Measurements from ENCODE around the gene RASAL2.

RASAL2 gene

DNA sequence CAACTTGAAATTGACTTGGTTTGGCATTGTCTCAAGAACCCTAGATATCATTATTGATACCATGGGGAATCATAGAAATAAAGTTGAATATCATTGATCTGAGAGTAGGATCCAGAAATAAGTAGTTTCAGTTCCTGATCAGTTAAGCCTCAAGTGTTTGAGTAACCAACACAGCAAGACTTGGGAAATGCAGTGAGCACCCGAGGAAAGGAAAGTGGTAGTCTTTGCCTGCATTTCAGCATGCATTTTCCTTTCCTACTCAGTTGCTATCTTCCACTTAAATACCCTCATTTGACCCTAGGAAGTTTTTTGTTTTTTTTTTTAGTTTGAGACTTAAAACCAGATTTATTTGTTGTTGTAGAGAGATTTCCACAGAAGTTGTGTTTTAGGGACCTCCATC is 383.9 kb downstream of the RASAL2 start:
- H2AFZ ChIP-seq (ENCODE audit: low read depth, low read length, severe bottlenecking) = no peak overlapping the region
- H3K36me3 ChIP-seq (ENCODE audit: low read length) = no peaks in the 10 kb centered on the region
- no peak overlapping the region for H3K9ac ChIP-seq (ENCODE audit: low read length)
- H4K20me1 ChIP-seq (ENCODE audit: low read depth, low read length) = no peaks in the 10 kb centered on the region
- no peaks in the 10 kb centered on the region for H3K9me2 ChIP-seq (replicated peaks; ENCODE audit: insufficient read depth, low read length)
- H3K4me3 ChIP-seq (ENCODE audit: insufficient read depth, low read length, poor library complexity, severe bottlenecking) = no peak overlapping the region
- H3K4me2 ChIP-seq (ENCODE audit: low read depth, low read length, poor library complexity, severe bottlenecking) = no peak overlapping the region
- no peaks in the 10 kb centered on the region for H3K9me3 ChIP-seq (ENCODE audit: insufficient read depth, low read length)
- H3K27me3 ChIP-seq (ENCODE audit: low read length) = no peaks in the 10 kb centered on the region
- no peak overlapping the region for H3K27ac ChIP-seq (ENCODE audit: low read depth, low read length)
- no peaks in the 10 kb centered on the region for H3F3A ChIP-seq (ENCODE audit: insufficient read depth)
- TF ChIP-seq, protein P1, sequence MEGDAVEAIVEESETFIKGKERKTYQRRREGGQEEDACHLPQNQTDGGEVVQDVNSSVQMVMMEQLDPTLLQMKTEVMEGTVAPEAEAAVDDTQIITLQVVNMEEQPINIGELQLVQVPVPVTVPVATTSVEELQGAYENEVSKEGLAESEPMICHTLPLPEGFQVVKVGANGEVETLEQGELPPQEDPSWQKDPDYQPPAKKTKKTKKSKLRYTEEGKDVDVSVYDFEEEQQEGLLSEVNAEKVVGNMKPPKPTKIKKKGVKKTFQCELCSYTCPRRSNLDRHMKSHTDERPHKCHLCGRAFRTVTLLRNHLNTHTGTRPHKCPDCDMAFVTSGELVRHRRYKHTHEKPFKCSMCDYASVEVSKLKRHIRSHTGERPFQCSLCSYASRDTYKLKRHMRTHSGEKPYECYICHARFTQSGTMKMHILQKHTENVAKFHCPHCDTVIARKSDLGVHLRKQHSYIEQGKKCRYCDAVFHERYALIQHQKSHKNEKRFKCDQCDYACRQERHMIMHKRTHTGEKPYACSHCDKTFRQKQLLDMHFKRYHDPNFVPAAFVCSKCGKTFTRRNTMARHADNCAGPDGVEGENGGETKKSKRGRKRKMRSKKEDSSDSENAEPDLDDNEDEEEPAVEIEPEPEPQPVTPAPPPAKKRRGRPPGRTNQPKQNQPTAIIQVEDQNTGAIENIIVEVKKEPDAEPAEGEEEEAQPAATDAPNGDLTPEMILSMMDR (IDR thresholded peaks at IDR 0.05; ENCODE audit: insufficient read depth, low read length, poor library complexity, severe bottlenecking) = no peak
- no peak for TF ChIP-seq EZH2phosphoT487 (conservative IDR thresholded peaks at IDR 0.05; ENCODE audit: low read length)
- H3K79me2 ChIP-seq (ENCODE audit: insufficient read depth, low read length) = no peaks in the 10 kb centered on the region

DNA sequence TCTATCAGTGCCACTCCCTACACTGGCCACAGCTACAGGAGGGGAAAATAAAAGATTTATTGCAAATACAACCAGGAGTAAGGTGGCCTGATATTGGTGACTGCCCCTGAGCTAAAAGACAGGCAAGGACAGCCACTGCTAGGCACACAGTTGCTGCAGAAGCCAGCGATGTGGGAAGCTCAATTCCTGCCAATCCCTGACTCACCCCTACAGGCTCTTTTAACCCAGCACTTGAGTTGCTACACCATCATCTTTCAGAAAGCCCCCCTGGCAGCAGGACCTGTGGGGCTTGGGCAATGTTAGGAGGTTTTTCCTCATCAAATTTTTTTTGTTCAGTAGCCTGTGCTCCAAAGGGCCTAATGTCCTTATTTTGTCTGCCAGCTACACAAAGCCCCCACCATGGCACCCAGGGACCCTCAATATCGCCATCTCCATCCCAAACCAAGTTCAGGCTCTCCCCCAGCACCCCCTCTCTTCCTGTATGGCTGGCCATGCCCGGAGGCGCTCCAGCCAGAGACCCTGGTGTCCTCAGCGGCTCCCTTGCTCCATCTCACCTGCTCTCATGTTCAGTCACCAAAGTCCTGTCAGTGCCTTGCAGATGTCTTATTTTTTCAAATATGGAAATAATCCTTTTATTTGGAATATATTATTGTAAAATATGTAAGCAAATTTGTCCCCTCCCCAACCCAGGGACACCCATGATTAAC is 389.5 kb downstream of the RASAL2 start:
- Histone ChIP-seq H3K9me3 (ENCODE audit: insufficient read depth, low read length) (no peaks in the 10 kb centered on the region), H3K27me3 (ENCODE audit: low read length) (no peaks in the 10 kb centered on the region), H3K9me2 (replicated peaks; ENCODE audit: insufficient read depth, low read length) (no peaks in the 10 kb centered on the region), H2AFZ (ENCODE audit: low read depth, low read length, severe bottlenecking) (no peak overlapping the region), H3F3A (ENCODE audit: insufficient read depth) (no peaks in the 10 kb centered on the region), H3K4me2 (ENCODE audit: low read depth, low read length, poor library complexity, severe bottlenecking) (no peak overlapping the region), H3K4me3 (ENCODE audit: insufficient read depth, low read length, poor library complexity, severe bottlenecking) (no peak overlapping the region), H3K9ac (ENCODE audit: low read length) (no peak overlapping the region), H3K79me2 (ENCODE audit: insufficient read depth, low read length) (no peaks in the 10 kb centered on the region), H3K27ac (ENCODE audit: low read depth, low read length) (no peak overlapping the region), H4K20me1 (ENCODE audit: low read depth, low read length) (no peaks in the 10 kb centered on the region), H3K36me3 (ENCODE audit: low read length) (no peaks in the 10 kb centered on the region)
- no peak for TF ChIP-seq EZH2phosphoT487 (conservative IDR thresholded peaks at IDR 0.05; ENCODE audit: low read length)
- TF ChIP-seq, protein P1 (IDR thresholded peaks at IDR 0.05; ENCODE audit: insufficient read depth, low read length, poor library complexity, severe bottlenecking) = no peak

DNA sequence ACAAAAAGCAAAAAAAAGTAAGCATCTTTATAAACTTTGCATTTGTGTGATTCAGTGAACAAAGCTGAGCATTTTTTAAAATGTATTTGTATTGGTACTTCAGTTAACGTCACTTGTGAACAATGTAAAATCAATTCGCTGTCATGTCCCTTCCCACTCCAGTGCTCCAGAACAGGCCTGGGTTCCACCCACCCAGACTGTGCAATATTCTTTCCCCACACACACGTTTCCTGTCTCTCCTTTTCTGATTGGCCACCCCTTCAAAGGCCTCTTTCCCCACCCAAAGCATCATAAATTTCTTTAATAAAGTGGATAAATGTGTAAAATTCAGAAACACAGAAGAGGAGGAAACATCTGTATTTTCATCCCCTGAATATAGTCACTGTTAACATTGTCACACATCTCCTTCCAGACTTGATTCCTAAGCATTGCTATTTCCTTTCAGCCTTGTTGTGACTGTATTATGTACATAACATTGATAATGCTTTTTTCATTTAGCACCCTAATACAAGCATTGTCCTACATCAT is 390.9 kb downstream of the RASAL2 start:
- no peak overlapping the region for H3K9ac ChIP-seq (ENCODE audit: low read length)
- no peak overlapping the region for H2AFZ ChIP-seq (ENCODE audit: low read depth, low read length, severe bottlenecking)
- no peaks in the 10 kb centered on the region for H3K36me3 ChIP-seq (ENCODE audit: low read length)
- H3K9me2 ChIP-seq (replicated peaks; ENCODE audit: insufficient read depth, low read length) = no peaks in the 10 kb centered on the region
- TF ChIP-seq EZH2phosphoT487 (conservative IDR thresholded peaks at IDR 0.05; ENCODE audit: low read length) = no peak
- TF ChIP-seq, protein P1 (IDR thresholded peaks at IDR 0.05; ENCODE audit: insufficient read depth, low read length, poor library complexity, severe bottlenecking) = no peak
- no peaks in the 10 kb centered on the region for H3K9me3 ChIP-seq (ENCODE audit: insufficient read depth, low read length)
- no peaks in the 10 kb centered on the region for H3F3A ChIP-seq (ENCODE audit: insufficient read depth)
- no peaks in the 10 kb centered on the region for H3K27me3 ChIP-seq (ENCODE audit: low read length)
- H4K20me1 ChIP-seq (ENCODE audit: low read depth, low read length) = no peaks in the 10 kb centered on the region
- H3K4me3 ChIP-seq (ENCODE audit: insufficient read depth, low read length, poor library complexity, severe bottlenecking) = no peak overlapping the region
- no peaks in the 10 kb centered on the region for H3K79me2 ChIP-seq (ENCODE audit: insufficient read depth, low read length)
- H3K27ac ChIP-seq (ENCODE audit: low read depth, low read length) = no peak overlapping the region
- no peak overlapping the region for H3K4me2 ChIP-seq (ENCODE audit: low read depth, low read length, poor library complexity, severe bottlenecking)
